ENCODE results near the gene GAL3ST3. TPM values are rescaled to one million over a fixed set of nuclear protein-coding genes. Genes with fewer than 3 reads are reported as not detected.

GAL3ST3 gene
- total and polyA plus RNA-seq, 2 of the 8 experiments (the other 6 are each of a cell fraction or from before 2014, with no cell fraction given) = 21.1 to 21.4 TPM

DNA sequence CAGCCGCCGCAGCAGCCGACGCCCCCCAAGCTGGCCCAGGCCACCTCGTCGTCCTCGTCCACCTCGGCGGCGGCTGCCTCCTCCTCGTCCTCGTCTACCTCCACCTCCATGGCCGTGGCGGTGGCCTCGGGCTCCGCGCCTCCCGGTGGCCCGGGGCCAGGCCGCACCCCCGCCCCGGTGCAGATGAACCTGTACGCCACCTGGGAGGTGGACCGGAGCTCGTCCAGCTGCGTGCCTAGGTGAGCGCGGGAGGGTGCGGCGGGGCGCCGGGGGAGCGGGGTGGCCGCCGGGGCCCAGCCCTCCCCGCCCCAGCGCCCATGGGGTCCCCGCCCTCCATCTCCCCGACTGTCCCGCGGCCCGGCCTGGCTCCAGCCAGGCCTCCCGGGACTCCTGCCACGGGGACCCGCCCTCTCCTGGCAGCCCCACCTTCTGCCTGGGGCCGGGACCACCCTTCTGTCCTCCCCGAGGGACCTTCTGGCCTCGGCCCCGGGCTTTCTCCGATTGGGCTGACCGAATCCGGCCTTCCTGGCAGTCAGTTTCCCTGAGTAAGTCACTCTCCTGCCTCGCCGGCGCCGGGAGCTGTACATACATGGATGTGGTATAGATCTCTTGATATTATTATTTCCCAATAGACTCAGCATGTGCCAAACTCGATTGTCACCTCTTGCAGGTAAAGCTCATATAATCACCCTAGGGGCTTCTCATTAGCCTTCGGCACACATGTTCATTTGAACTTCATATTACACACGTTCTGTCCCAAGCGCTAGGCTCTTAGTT is 21.8 kb upstream of the GAL3ST3 start:
- Histone ChIP-seq H2BK20ac (ENCODE audit: low read length) (no peak overlapping the region), H3K14ac (ENCODE audit: insufficient read length) (no peak overlapping the region), H3K56ac (replicated peaks; ENCODE audit: insufficient read length, low read depth, low read length) (no peak overlapping the region), H3K36me3 (ENCODE audit: control insufficient read depth in 2 of 4, insufficient read depth in 4 of 4, low read length in 3 of 4) (peaks cover 6 to 29% (median 23%) of the 10 kb centered on the region in 4 experiments), H3K27me3 (replicated peaks in 1 of 4; ENCODE audit: control insufficient read depth in 3 of 4, extremely low read depth in 1 of 4, insufficient read depth in 3 of 4, low read length in 3 of 4) (no peaks in the 10 kb centered on the region), H4K8ac (ENCODE audit: extremely low read depth, insufficient read depth, low read length) (peak overlapping the region; percentile 71), H2BK12ac (ENCODE audit: low read depth, low read length) (no peak overlapping the region), H3K18ac (ENCODE audit: extremely low read depth, low read length) (peak overlapping the region; percentile 60; the same call in 1 of the 2 replicates), H2BK120ac (replicated peaks; ENCODE audit: low read depth, low read length) (no peak overlapping the region), H3K9me3 (ENCODE audit: insufficient read depth in 2 of 2, low read depth in 1 of 2, low read length in 1 of 2) (no peaks in the 10 kb centered on the region), H2BK5ac (ENCODE audit: low read depth, low read length) (no peak overlapping the region), H4K20me1 (replicated peaks in 1 of 2; ENCODE audit: control insufficient read depth in 1 of 2, insufficient read depth in 2 of 2, low read length in 2 of 2) (peaks cover 2 to 17% of the 10 kb centered on the region in 2 experiments), H2AK5ac (ENCODE audit: low read depth, low read length) (no peak overlapping the region), H4K5ac (ENCODE audit: insufficient read length, low read depth, low read length) (peak overlapping the region; percentile 13), H3K23ac (ENCODE audit: insufficient read length) (no peak overlapping the region), H3K23me2 (ENCODE audit: low read depth, low read length) (no peaks in the 10 kb centered on the region; the same call in 1 of the 2 replicates), H3K4me1 (replicated peaks in 1 of 4; ENCODE audit: control insufficient read depth in 3 of 4, insufficient read depth in 4 of 4, low read length in 3 of 4) (peaks cover 5 to 13% (median 8%) of the 10 kb centered on the region in 4 experiments; a peak in 6 of 7 replicates), H3K4ac (replicated peaks; ENCODE audit: insufficient read length, low read depth, low read length) (no peak overlapping the region), H4K91ac (replicated peaks; ENCODE audit: insufficient read length, low read length) (no peak overlapping the region), H3K79me2 (ENCODE audit: control insufficient read depth in 1 of 2, insufficient read depth in 2 of 2, low read length in 2 of 2) (peaks cover 0 to 13% of the 10 kb centered on the region in 2 experiments; a peak in 2 of 4 replicates), H3K27ac (ENCODE audit: low read depth, low read length) (no peak overlapping the region), H3K9ac (replicated peaks in 1 of 4; ENCODE audit: extremely low read depth in 1 of 4, low read depth in 3 of 4, low read length in 3 of 4) (peak overlapping the region; percentile 44 to 85 (median 53); a peak in 6 of 7 replicates), H2AFZ (ENCODE audit: low read length) (no peak overlapping the region), H2BK15ac (ENCODE audit: low read length) (no peak overlapping the region), H3K4me3 (ENCODE audit: extremely low read depth in 1 of 4, insufficient read depth in 2 of 4, low read depth in 3 of 4, low read length in 4 of 4) (peak overlapping the region; percentile 43 to 90 (median 63)), H3K79me1 (ENCODE audit: low read depth, low read length) (no peaks in the 10 kb centered on the region; the same call in 1 of the 2 replicates), H3K4me2 (ENCODE audit: insufficient read depth in 1 of 2, low read depth in 2 of 2, low read length in 2 of 2) (peak overlapping the region; percentile 75 to 85)
- ChIA-PET CTCF (ENCODE audit: partially characterized antibody) (interaction anchor here (1.0 to 6.8 kb wide), 5 partner anchors 19 to 64 kb away, joined by 3 to 73 read pairs (median 4); partner anchors contain the start of gene SF3B2), POLR2A (ENCODE audit: partially characterized antibody) (interaction anchor here (0.9 to 9.7 kb wide), 10 partner anchors 8 to 211 kb away, joined by 3 to 150 read pairs (median 4); partner anchors contain the start of genes GAL3ST3 and SF3B2)
- DNase-seq (ENCODE audit: low read depth in 1 of 2, low spot score in 2 of 2) (peak in 1 of 2 experiments; percentile 71), FAIRE-seq (no peak)
- 13% methylated on average over 24 of the region's 60 CpGs; no CpG with 5 or more reads in 1 of the 2 experiments for WGBS, 2 experiments (ENCODE audit: extremely low coverage in 1 of 2, insufficient coverage in 1 of 2, insufficient read length in 1 of 2, insufficient replicate concordance in 2 of 2, low coverage in 1 of 2, low lambda C conversion rate in 2 of 2, missing lambda C conversion rate in 1 of 2)
- TF ChIP-seq RAD21 (IDR thresholded peaks at IDR 0.05 in 1 of 2, conservative IDR thresholded peaks at IDR 0.05 in 1 of 2; ENCODE audit: low read depth in 2 of 2, low read length in 2 of 2) (no peak), KDM5A (IDR thresholded peaks at IDR 0.05; ENCODE audit: low read length) (no peak), SP4 (IDR thresholded peaks at IDR 0.05; ENCODE audit: low read length) (no peak), SIN3A (conservative IDR thresholded peaks at IDR 0.05 in 1 of 2, IDR thresholded peaks at IDR 0.05 in 1 of 2; ENCODE audit: low read depth in 1 of 2, low read length in 2 of 2) (no peak), EZH2 (IDR thresholded peaks at IDR 0.05; ENCODE audit: low read depth, low read length, severe bottlenecking) (no peak), SUZ12 (IDR thresholded peaks at IDR 0.05; ENCODE audit: low read length) (no peak), EP300 (IDR thresholded peaks at IDR 0.05; ENCODE audit: borderline replicate concordance in 1 of 2, low read depth in 2 of 2, low read length in 2 of 2) (no peak), ASH2L (IDR thresholded peaks at IDR 0.05; ENCODE audit: low read length) (peak; percentile 21)
- TF ChIP-seq, protein P1, sequence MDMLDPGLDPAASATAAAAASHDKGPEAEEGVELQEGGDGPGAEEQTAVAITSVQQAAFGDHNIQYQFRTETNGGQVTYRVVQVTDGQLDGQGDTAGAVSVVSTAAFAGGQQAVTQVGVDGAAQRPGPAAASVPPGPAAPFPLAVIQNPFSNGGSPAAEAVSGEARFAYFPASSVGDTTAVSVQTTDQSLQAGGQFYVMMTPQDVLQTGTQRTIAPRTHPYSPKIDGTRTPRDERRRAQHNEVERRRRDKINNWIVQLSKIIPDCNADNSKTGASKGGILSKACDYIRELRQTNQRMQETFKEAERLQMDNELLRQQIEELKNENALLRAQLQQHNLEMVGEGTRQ (IDR thresholded peaks at IDR 0.05; ENCODE audit: low read length) = no peak

Measured in H1 (cell line).